ENCODE data around the gene SLC8A2.

DNA sequence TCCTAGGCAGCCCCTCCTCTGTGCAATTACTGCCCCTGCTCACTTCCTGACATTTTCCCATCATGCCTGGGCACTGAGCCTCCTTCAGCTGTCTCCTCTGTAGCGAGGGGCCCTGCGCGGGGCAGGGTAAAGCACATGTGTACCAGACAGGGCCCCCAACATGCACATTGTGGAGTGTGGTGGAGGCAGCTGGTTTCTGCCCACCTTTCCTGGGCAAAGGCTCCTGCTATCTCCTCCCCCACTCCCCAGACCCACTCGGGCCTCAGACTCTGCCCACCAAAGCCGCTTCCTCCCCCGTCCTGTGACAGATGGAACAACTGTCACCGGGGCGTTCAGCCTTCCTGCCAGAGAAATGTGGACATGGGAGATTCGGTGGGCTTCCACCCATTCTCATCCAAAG lies 15.2 kb upstream of the SLC8A2 start:
- TF ChIP-seq, protein P1, sequence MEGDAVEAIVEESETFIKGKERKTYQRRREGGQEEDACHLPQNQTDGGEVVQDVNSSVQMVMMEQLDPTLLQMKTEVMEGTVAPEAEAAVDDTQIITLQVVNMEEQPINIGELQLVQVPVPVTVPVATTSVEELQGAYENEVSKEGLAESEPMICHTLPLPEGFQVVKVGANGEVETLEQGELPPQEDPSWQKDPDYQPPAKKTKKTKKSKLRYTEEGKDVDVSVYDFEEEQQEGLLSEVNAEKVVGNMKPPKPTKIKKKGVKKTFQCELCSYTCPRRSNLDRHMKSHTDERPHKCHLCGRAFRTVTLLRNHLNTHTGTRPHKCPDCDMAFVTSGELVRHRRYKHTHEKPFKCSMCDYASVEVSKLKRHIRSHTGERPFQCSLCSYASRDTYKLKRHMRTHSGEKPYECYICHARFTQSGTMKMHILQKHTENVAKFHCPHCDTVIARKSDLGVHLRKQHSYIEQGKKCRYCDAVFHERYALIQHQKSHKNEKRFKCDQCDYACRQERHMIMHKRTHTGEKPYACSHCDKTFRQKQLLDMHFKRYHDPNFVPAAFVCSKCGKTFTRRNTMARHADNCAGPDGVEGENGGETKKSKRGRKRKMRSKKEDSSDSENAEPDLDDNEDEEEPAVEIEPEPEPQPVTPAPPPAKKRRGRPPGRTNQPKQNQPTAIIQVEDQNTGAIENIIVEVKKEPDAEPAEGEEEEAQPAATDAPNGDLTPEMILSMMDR (IDR thresholded peaks at IDR 0.05), result no peak
- no peak for TF ChIP-seq POLR2A (IDR thresholded peaks at IDR 0.05)
